H9 (cell line): Measurements from ENCODE around the gene ZNF655. TPM values are rescaled to one million over a fixed set of nuclear protein-coding genes. Genes with fewer than 3 reads are reported as not detected.

Experiments
- DNase-seq: peaks from one replicate; pipeline ENCODE4 v3.0.0-alpha.2; 2017
- H2AFZ ChIP-seq: one replicate; pipeline ENCODE4 v1.6.1; 2013; ENCODE audit warnings: mild to moderate bottlenecking, low read length, control low read depth, moderate library complexity
- H2AK5ac ChIP-seq: 2 replicates; pipeline ENCODE4 v1.6.1; 2013; ENCODE audit warnings: low read length, control low read depth, mixed read lengths; ENCODE audit not compliant: insufficient read length
- H2BK120ac ChIP-seq: one replicate; pipeline ENCODE4 v1.6.1; 2013; ENCODE audit warnings: low read depth, mild to moderate bottlenecking, low read length, control low read depth, inconsistent platforms; ENCODE audit not compliant: poor library complexity, severe bottlenecking
- H2BK12ac ChIP-seq: 2 replicates; pipeline ENCODE4 v1.6.1; 2013; ENCODE audit warnings: low read length, control low read depth, mixed read lengths, low read depth; ENCODE audit not compliant: insufficient read length
- H2BK15ac ChIP-seq: 2 replicates; pipeline ENCODE4 v1.6.1; 2013; ENCODE audit warnings: low read depth, low read length, control low read depth
- H2BK20ac ChIP-seq: one replicate; pipeline ENCODE4 v1.6.1; 2013; ENCODE audit warnings: low read depth, mild to moderate bottlenecking, low read length, control low read depth, inconsistent platforms; ENCODE audit not compliant: poor library complexity, severe bottlenecking
- H2BK5ac ChIP-seq: 2 replicates; pipeline ENCODE4 v1.6.1; 2013; ENCODE audit warnings: low read length, control low read depth, mixed read lengths; ENCODE audit not compliant: insufficient read length
- H3K14ac ChIP-seq: 2 replicates; pipeline ENCODE4 v1.6.1; 2013; ENCODE audit warnings: low read length, control low read depth; ENCODE audit not compliant: insufficient read depth
- H3K18ac ChIP-seq: 2 replicates; pipeline ENCODE4 v1.6.1; 2013; ENCODE audit warnings: low read depth, mild to moderate bottlenecking, mixed read lengths, low read length, control low read depth; ENCODE audit not compliant: insufficient read length
- H3K23ac ChIP-seq: 2 replicates; pipeline ENCODE4 v1.6.1; 2013; ENCODE audit warnings: low read length, control low read depth, mixed read lengths, low read depth; ENCODE audit not compliant: insufficient read length
- H3K23me2 ChIP-seq: 2 replicates; pipeline ENCODE4 v1.6.1; 2013; ENCODE audit warnings: low read depth, mild to moderate bottlenecking, mixed read lengths, low read length, control low read depth; ENCODE audit not compliant: insufficient read length, poor library complexity, severe bottlenecking
- H3K27ac ChIP-seq: 2 replicates; pipeline ENCODE4 v1.5.1; 2013; ENCODE audit warnings: low read length, control low read depth, mixed read lengths, low read depth; ENCODE audit not compliant: insufficient read length
- H3K27me3 ChIP-seq: 2 replicates; pipeline ENCODE4 v1.6.1; 2013; ENCODE audit warnings: low read length, control low read depth, inconsistent platforms; ENCODE audit not compliant: insufficient read depth
- H3K4ac ChIP-seq: 2 replicates; pipeline ENCODE4 v1.6.1; 2013; ENCODE audit warnings: low read depth, mild to moderate bottlenecking, control low read depth, inconsistent platforms, low read length, moderate library complexity
- H3K4me1 ChIP-seq: 2 replicates; pipeline ENCODE4 v1.6.1; 2013; ENCODE audit warnings: low read length, control low read depth, inconsistent platforms; ENCODE audit not compliant: insufficient read depth
- H3K4me2 ChIP-seq: 2 replicates; pipeline ENCODE4 v1.6.1; 2013; ENCODE audit warnings: low read length, control low read depth, mixed read lengths; ENCODE audit not compliant: insufficient read length, insufficient read depth
- H3K56ac ChIP-seq: 2 replicates; pipeline ENCODE4 v1.6.1; 2013; ENCODE audit warnings: low read depth, mild to moderate bottlenecking, mixed read lengths, low read length, control low read depth; ENCODE audit not compliant: insufficient read length
- H3K79me1 ChIP-seq: 2 replicates; pipeline ENCODE4 v1.6.1; 2013; ENCODE audit warnings: low read depth, mild to moderate bottlenecking, moderate library complexity, low read length, control low read depth, inconsistent platforms; ENCODE audit not compliant: insufficient read depth, poor library complexity, severe bottlenecking
- H3K79me2 ChIP-seq: 2 replicates; pipeline ENCODE4 v1.6.1; 2013; ENCODE audit warnings: low read length, control low read depth, inconsistent platforms; ENCODE audit not compliant: insufficient read depth
- H3K9ac ChIP-seq: 2 replicates; pipeline ENCODE4 v1.6.1; 2013; ENCODE audit warnings: low read length, control low read depth, mixed read lengths; ENCODE audit not compliant: insufficient read length; ENCODE audit errors: extremely low read depth
- H3K9me3 ChIP-seq: one replicate; pipeline ENCODE4 v1.6.1; 2013; ENCODE audit warnings: low read depth, low read length, inconsistent platforms; ENCODE audit not compliant: control insufficient read depth
- H3T11ph ChIP-seq: one replicate; pipeline ENCODE4 v1.6.1; 2013; ENCODE audit warnings: mild to moderate bottlenecking, low read length, control low read depth, inconsistent platforms
- H4K20me1 ChIP-seq: one replicate; pipeline ENCODE4 v1.6.1; 2013; ENCODE audit not compliant: control insufficient read depth, insufficient read length, insufficient read depth
- H4K5ac ChIP-seq: 2 replicates; pipeline ENCODE4 v1.6.1; 2013; ENCODE audit warnings: low read depth, mild to moderate bottlenecking, mixed read lengths, low read length, control low read depth; ENCODE audit not compliant: insufficient read length
- H4K8ac ChIP-seq: replicated peaks from 2 replicates; pipeline ENCODE4 v1.6.1; 2013; ENCODE audit warnings: low read length, control low read depth, mixed read lengths, low read depth; ENCODE audit not compliant: insufficient read length
- H4K91ac ChIP-seq: 2 replicates; pipeline ENCODE4 v1.6.1; 2013; ENCODE audit warnings: low read depth, mild to moderate bottlenecking, moderate library complexity, mixed read lengths, low read length, control low read depth; ENCODE audit not compliant: insufficient read length
- H3K27ac Mint-ChIP-seq, 3 experiments: 2 replicates in 2 of 3; 3 replicates in 1 of 3; pipeline ENCODE4 v1.8.0; 2020 to 2021; ENCODE audit warnings: mixed read lengths in 3 of 3, mild to moderate bottlenecking in 1 of 3, moderate library complexity in 1 of 3
- H3K27me3 Mint-ChIP-seq: 2 replicates; pipeline ENCODE4 v1.8.0; 2021; ENCODE audit warnings: low read depth, mild to moderate bottlenecking, moderate library complexity, mixed read lengths
- H3K36me3 Mint-ChIP-seq, 3 experiments: 2 replicates in 2 of 3; 3 replicates in 1 of 3; pipeline ENCODE4 v1.8.0; 2020 to 2021; ENCODE audit warnings: low read depth in 3 of 3, mixed read lengths in 3 of 3; ENCODE audit not compliant: insufficient read depth in 1 of 3
- H3K4me1 Mint-ChIP-seq, 2 experiments: 2 replicates each; pipeline ENCODE4 v1.8.0; 2020; ENCODE audit warnings: mixed read lengths in 2 of 2
- H3K4me3 Mint-ChIP-seq, 2 experiments: 2 replicates in 1 of 2; 3 replicates in 1 of 2; pipeline ENCODE4 v1.8.0; 2020 to 2021; ENCODE audit warnings: mild to moderate bottlenecking in 2 of 2, mixed read lengths in 2 of 2, moderate library complexity in 1 of 2
- H3K9me3 Mint-ChIP-seq, 2 experiments: 2 replicates in 1 of 2; 3 replicates in 1 of 2; pipeline ENCODE4 v1.8.0; 2020; ENCODE audit warnings: mild to moderate bottlenecking in 2 of 2, mixed read lengths in 2 of 2, moderate library complexity in 1 of 2
- WGBS: extraction: QIAGEN DNeasy Blood & Tissue Kit; methylation state at CpG from one replicate; pipeline ENCODE4 v1.1.7; 2013; ENCODE audit warnings: missing lambda C conversion rate, low lambda C conversion rate, mixed read lengths; ENCODE audit not compliant: insufficient read length; ENCODE audit errors: extremely low coverage; 5-methylcytosine and 5-hydroxymethylcytosine counted together
- total RNA-seq: library from RNA; stranded (reverse); gene quantifications from 2 replicates; pipeline ENCODE4 v1.2.1, GENCODE V29; 2021
- TF ChIP-seq, protein P1 (sequence below): fragments of 200-600 bp; sonication (generic); conservative IDR thresholded peaks from 3 replicates; pipeline ENCODE4 v1.8.0; 2021; ENCODE audit warnings: antibody characterized with exemption, mild to moderate bottlenecking

ZNF655 gene
- total RNA-seq, 1 experiment from 2014 or later, result 49.2 TPM

DNA sequence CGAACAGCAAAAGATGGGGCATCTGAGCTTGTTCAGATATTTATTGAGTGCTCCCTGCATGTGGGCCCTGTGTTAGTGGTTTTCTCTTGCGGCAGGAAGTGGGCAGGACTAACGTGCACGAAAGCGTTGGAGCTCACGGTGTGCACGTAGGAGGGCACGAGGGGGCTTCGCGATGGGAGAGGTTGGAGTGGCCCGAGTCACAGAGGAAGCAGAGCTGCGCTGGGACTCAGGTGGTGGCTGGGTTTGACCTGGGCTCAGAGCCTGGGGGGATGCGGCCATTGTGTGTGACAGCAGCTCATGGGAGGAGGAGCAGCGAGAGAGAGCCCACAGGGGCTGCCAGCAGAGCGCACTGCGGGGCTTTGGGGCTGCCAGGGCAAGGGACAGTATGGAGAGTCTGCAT is 66.0 kb downstream of the ZNF655 start:
- no peak overlapping the region for H3K4me2 ChIP-seq
- H3K23me2 ChIP-seq, result no peaks in the 10 kb centered on the region
- H3K56ac ChIP-seq, result no peak overlapping the region
- Mint-ChIP-seq H3K27ac (peak overlapping the region in 1 of 3 experiments; percentile 74; a peak in 3 of 7 replicates), H3K36me3 (peaks cover 62 to 89% (median 84%) of the 10 kb centered on the region in 3 experiments), H3K4me1 (peaks cover 12 to 16% of the 10 kb centered on the region in 2 experiments), H3K4me3 (no peak overlapping the region; a peak in 1 of 5 replicates), H3K27me3 (no peaks in the 10 kb centered on the region), H3K9me3 (no peaks in the 10 kb centered on the region)
- H2BK20ac ChIP-seq, result no peak overlapping the region
- no peaks in the 10 kb centered on the region for H3K79me1 ChIP-seq
- H2BK5ac ChIP-seq, result no peak overlapping the region
- H3K18ac ChIP-seq, result no peak overlapping the region
- H3K9ac ChIP-seq, result no peak overlapping the region
- H3K27ac ChIP-seq, result no peak overlapping the region
- TF ChIP-seq, protein P1, sequence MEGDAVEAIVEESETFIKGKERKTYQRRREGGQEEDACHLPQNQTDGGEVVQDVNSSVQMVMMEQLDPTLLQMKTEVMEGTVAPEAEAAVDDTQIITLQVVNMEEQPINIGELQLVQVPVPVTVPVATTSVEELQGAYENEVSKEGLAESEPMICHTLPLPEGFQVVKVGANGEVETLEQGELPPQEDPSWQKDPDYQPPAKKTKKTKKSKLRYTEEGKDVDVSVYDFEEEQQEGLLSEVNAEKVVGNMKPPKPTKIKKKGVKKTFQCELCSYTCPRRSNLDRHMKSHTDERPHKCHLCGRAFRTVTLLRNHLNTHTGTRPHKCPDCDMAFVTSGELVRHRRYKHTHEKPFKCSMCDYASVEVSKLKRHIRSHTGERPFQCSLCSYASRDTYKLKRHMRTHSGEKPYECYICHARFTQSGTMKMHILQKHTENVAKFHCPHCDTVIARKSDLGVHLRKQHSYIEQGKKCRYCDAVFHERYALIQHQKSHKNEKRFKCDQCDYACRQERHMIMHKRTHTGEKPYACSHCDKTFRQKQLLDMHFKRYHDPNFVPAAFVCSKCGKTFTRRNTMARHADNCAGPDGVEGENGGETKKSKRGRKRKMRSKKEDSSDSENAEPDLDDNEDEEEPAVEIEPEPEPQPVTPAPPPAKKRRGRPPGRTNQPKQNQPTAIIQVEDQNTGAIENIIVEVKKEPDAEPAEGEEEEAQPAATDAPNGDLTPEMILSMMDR, result no peak
- H3K4ac ChIP-seq, result no peak overlapping the region
- no peaks in the 10 kb centered on the region for H3K4me1 ChIP-seq
- no peaks in the 10 kb centered on the region for H3K27me3 ChIP-seq
- no peak overlapping the region for H3K23ac ChIP-seq
- no peaks in the 10 kb centered on the region for H4K20me1 ChIP-seq
- H4K8ac ChIP-seq, result no peak overlapping the region
- no peak overlapping the region for H2BK120ac ChIP-seq
- no peaks in the 10 kb centered on the region for H3K9me3 ChIP-seq
- no peak overlapping the region for H3K14ac ChIP-seq
- H4K91ac ChIP-seq, result no peak overlapping the region
- no CpG with 5 or more reads among the region's 16 CpGs for WGBS
- H2AK5ac ChIP-seq, result no peak overlapping the region
- no peak overlapping the region for H2AFZ ChIP-seq
- DNase-seq, result no peak
- no peak overlapping the region for H2BK15ac ChIP-seq
- H3K79me2 ChIP-seq, result no peaks in the 10 kb centered on the region
- H2BK12ac ChIP-seq, result no peak overlapping the region
- no peak overlapping the region for H3T11ph ChIP-seq
- H4K5ac ChIP-seq, result no peak overlapping the region
